ENCODE data around the gene GTSE1.

GTSE1 gene

GRCh38 chr22:46362934-46363515 is 66.4 kb downstream of the GTSE1 start:
- no peak for TF ChIP-seq CTCF (IDR thresholded peaks at IDR 0.05; ENCODE audit: insufficient read depth, missing control alignments)
- no peak for DNase-seq (ENCODE audit: insufficient read length, low spot score)
- no peak for FAIRE-seq

- no peak for TF ChIP-seq CTCF (IDR thresholded peaks at IDR 0.05; ENCODE audit: insufficient read depth, missing control alignments)
- no peak for FAIRE-seq
- DNase-seq (ENCODE audit: insufficient read length, low spot score) = no peak
Observed at GRCh38 chr22:46363611-46364321, 67.1 kb downstream of the GTSE1 start.

GRCh38 chr22:46364341-46365165 is 67.9 kb downstream of the GTSE1 start:
- TF ChIP-seq CTCF (IDR thresholded peaks at IDR 0.05; ENCODE audit: insufficient read depth, missing control alignments) = no peak
- FAIRE-seq (no peak), DNase-seq (ENCODE audit: insufficient read length, low spot score) (no peak)

GRCh38 chr22:46365166-46365624 is 68.5 kb downstream of the GTSE1 start:
- no peak for TF ChIP-seq CTCF (IDR thresholded peaks at IDR 0.05; ENCODE audit: insufficient read depth, missing control alignments)
- DNase-seq (ENCODE audit: insufficient read length, low spot score) (no peak), FAIRE-seq (no peak)

GRCh38 chr22:46366327-46366731 is 69.7 kb downstream of the GTSE1 start:
- no peak for TF ChIP-seq CTCF (IDR thresholded peaks at IDR 0.05; ENCODE audit: insufficient read depth, missing control alignments)
- DNase-seq (ENCODE audit: insufficient read length, low spot score) = no peak

GRCh38 chr22:46366801-46367706 is 70.4 kb downstream of the GTSE1 start:
- no peak for TF ChIP-seq CTCF (IDR thresholded peaks at IDR 0.05; ENCODE audit: insufficient read depth, missing control alignments)
- no peak for DNase-seq (ENCODE audit: insufficient read length, low spot score)
- no peak for FAIRE-seq

More at GRCh38 chr22:46366327-46366731, 69.7 kb downstream of the GTSE1 start:
- FAIRE-seq = no peak

Measured in D721Med (cell line).